NB4 (cell line): Measurements from ENCODE around the gene DAPK1.

Source experiments
- MYC ChIP-seq: IDR thresholded peaks from 2 replicates; pipeline ENCODE4 v1.6.1; 2011; ENCODE audit warnings: low read depth, low read length
- POLR2A ChIP-seq: IDR thresholded peaks from 2 replicates; pipeline ENCODE4 v1.6.1; 2011; ENCODE audit warnings: mild to moderate bottlenecking; ENCODE audit not compliant: insufficient read length; ENCODE audit errors: extremely low read depth
- TF ChIP-seq, protein P1 (sequence below): IDR thresholded peaks from one replicate; pipeline ENCODE4 v1.5.1; 2012; ENCODE audit warnings: low read depth, low read length
- TF ChIP-seq, protein P2 (sequence below): IDR thresholded peaks from 2 replicates; pipeline ENCODE4 v1.6.1; 2011; ENCODE audit warnings: low read depth, low read length

DNA sequence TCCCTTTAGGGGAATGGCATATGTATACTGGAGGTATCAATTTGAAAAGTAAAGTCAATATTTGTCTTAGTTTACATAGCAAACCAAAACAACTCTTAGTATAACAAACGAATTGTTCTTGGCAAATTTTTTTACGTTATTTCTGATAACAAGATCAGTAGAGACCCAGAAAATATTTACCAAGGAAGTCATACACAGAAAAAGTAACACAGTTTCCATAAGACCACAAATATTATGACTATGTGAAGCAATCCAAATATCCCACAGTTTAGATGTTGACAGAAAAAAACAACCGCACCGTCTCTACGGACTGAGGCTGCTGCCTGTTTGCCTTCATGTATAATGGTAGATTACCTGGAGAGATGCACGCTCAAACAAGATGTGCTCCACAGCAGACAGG is 46.5 kb upstream of the DAPK1 start:
- TF ChIP-seq POLR2A, result no peak
- TF ChIP-seq, protein P1, sequence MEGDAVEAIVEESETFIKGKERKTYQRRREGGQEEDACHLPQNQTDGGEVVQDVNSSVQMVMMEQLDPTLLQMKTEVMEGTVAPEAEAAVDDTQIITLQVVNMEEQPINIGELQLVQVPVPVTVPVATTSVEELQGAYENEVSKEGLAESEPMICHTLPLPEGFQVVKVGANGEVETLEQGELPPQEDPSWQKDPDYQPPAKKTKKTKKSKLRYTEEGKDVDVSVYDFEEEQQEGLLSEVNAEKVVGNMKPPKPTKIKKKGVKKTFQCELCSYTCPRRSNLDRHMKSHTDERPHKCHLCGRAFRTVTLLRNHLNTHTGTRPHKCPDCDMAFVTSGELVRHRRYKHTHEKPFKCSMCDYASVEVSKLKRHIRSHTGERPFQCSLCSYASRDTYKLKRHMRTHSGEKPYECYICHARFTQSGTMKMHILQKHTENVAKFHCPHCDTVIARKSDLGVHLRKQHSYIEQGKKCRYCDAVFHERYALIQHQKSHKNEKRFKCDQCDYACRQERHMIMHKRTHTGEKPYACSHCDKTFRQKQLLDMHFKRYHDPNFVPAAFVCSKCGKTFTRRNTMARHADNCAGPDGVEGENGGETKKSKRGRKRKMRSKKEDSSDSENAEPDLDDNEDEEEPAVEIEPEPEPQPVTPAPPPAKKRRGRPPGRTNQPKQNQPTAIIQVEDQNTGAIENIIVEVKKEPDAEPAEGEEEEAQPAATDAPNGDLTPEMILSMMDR, result no peak
- TF ChIP-seq MYC, result no peak
- TF ChIP-seq, protein P2, sequence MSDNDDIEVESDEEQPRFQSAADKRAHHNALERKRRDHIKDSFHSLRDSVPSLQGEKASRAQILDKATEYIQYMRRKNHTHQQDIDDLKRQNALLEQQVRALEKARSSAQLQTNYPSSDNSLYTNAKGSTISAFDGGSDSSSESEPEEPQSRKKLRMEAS, result no peak
